ENCODE results near the gene NOC3L.
"Not testable (repeated sequence)": the region's sequence is repeated elsewhere in the genome, so short reads cannot be mapped to it uniquely, and the experiment has no call there.

Gene NOC3L

GRCh38 chr10:94362360-94363250 is at the start of gene NOC3L:
TSS of gene NOC3L (minus strand) at chr10:94362939. CDS start at chr10:94362838, 101 bp downstream.
- peak; percentile 79 for DNase-seq (ENCODE audit: low read depth)

GRCh38 chr10:94412449-94412848 is 49.7 kb upstream of the NOC3L start:
- no peak for DNase-seq (ENCODE audit: low read depth)

- DNase-seq (ENCODE audit: low read depth) = no peak
Measured at GRCh38 chr10:94411304-94411703, 48.6 kb upstream of the NOC3L start.

GRCh38 chr10:94409021-94409657 is 46.4 kb upstream of the NOC3L start:
- no peak for DNase-seq (ENCODE audit: low read depth)

- no peak for DNase-seq (ENCODE audit: low read depth)
Measured at GRCh38 chr10:94407668-94408067, 44.9 kb upstream of the NOC3L start.

- no peak for DNase-seq (ENCODE audit: low read depth)
Measured at GRCh38 chr10:94405406-94405805, 42.7 kb upstream of the NOC3L start.

GRCh38 chr10:94403380-94404213 is 40.9 kb upstream of the NOC3L start:
- DNase-seq (ENCODE audit: low read depth) = peak; percentile 31

GRCh38 chr10:94402843-94403379 is 40.2 kb upstream of the NOC3L start:
- no peak for DNase-seq (ENCODE audit: low read depth)

- peak; percentile 84 for DNase-seq (ENCODE audit: low read depth)
Measured at GRCh38 chr10:94402204-94402842, 39.6 kb upstream of the NOC3L start, which contains the start of gene TBC1D12. TSS of gene TBC1D12 (plus strand) at chr10:94402541. CDS start at chr10:94402614, 73 bp downstream.

GRCh38 chr10:94398762-94399161 is 36.0 kb upstream of the NOC3L start:
- no peak for DNase-seq (ENCODE audit: low read depth)

- DNase-seq (ENCODE audit: low read depth) = peak; percentile 77
Measured at GRCh38 chr10:94397549-94398370, 35.0 kb upstream of the NOC3L start.

- not testable (repeated sequence) for DNase-seq (ENCODE audit: low read depth)
Measured at GRCh38 chr10:94392117-94392516, 29.4 kb upstream of the NOC3L start.

GRCh38 chr10:94385733-94386132 is 23.0 kb upstream of the NOC3L start:
- not testable (repeated sequence) for DNase-seq (ENCODE audit: low read depth)

- no peak for DNase-seq (ENCODE audit: low read depth)
Measured at GRCh38 chr10:94383530-94383929, 20.8 kb upstream of the NOC3L start.

GRCh38 chr10:94376865-94377264 is 14.1 kb upstream of the NOC3L start:
- DNase-seq (ENCODE audit: low read depth) = no peak

- DNase-seq (ENCODE audit: low read depth) = no peak
Measured at GRCh38 chr10:94375374-94375773, 12.6 kb upstream of the NOC3L start.

- no peak for DNase-seq (ENCODE audit: low read depth)
Measured at GRCh38 chr10:94370501-94370900, 7.8 kb upstream of the NOC3L start.

GRCh38 chr10:94366382-94366781 is 3.6 kb upstream of the NOC3L start:
- DNase-seq (ENCODE audit: low read depth) = no peak

GRCh38 chr10:94364482-94364881 is 1.7 kb upstream of the NOC3L start:
- no peak for DNase-seq (ENCODE audit: low read depth)

GRCh38 chr10:94363251-94363565 is 469 bp upstream of the NOC3L start:
- DNase-seq (ENCODE audit: low read depth) = no peak
